ENCODE data around the gene CEP162.

CEP162 gene

DNA sequence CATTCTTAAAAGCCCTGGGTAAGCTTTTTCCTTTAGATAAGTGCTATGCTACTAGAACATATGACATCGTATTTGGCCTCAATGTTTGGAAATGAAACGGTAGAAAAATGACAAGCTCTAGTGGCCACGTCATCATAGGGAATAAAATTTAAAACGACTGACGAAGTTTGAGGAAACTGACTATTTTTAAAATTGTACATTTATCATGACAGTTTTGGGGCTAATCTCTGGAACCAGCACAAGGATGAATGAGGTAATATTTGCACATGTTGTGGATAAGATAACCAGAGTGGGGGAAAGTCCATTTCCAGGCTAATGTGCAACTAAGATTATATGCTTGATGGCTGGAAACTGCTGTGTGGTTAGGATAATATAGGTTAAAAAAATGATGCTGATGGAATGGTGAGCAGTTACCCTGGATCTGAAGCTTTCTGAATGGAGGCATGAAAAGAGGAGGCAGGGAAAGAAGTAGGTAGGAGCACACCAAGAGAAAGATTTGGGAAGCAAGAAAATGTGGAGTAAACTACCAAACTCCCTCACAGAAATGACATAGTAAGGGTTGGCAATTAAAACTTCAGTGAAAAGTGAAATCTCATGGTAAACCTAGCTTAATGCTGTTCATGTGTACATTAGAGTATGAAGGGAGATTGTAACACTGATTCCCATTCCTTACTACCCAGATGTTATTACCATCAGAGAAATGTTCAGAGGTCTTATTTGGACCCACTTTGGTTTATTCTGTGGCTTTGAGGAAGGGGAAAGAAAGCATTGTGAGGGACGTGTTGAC is 42.7 kb upstream of the CEP162 start:
- no peak for TF ChIP-seq CTCF (IDR thresholded peaks at IDR 0.05; ENCODE audit: low read depth, low read length)
- DNase-seq, result no peak
- Histone ChIP-seq H3K9me3 (no peaks in the 10 kb centered on the region), H3K36me3 (no peaks in the 10 kb centered on the region), H3K27me3 (peaks cover 28% of the 10 kb centered on the region), H3K4me1 (no peaks in the 10 kb centered on the region), H3K4me3 (ENCODE audit: low read depth, low read length) (no peak overlapping the region)

DNA sequence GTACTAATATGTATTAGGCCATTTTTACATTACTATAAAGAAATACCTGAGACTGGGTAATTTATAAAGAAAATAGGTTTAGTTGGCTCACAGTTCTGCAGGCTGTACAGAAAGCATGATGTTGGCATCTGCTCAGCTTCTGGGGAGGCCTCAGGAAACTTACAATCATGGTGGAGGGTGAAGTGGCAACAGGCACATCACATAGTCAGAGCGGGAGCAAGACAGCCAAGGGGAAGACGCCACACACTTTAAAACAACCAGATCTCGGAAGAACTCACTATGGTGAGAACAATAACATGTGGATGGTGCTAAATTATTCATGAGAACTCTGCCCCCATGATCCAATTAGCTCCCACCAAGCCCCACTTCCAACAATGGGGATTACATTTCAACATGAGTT is 41.3 kb upstream of the CEP162 start:
- Histone ChIP-seq H3K4me3 (ENCODE audit: low read depth, low read length) (no peak overlapping the region), H3K27me3 (peaks cover 22% of the 10 kb centered on the region)

GRCh38 chr6:84263557-84263956 is 36.1 kb upstream of the CEP162 start:
- no peaks in the 10 kb centered on the region for H3K36me3 ChIP-seq
- no peak for TF ChIP-seq CTCF (IDR thresholded peaks at IDR 0.05; ENCODE audit: low read depth, low read length)
- DNase-seq, result no peak
- H3K4me3 ChIP-seq (ENCODE audit: low read depth, low read length), result no peak overlapping the region
- H3K9me3 ChIP-seq, result no peaks in the 10 kb centered on the region
- H3K27me3 ChIP-seq, result peaks cover 25% of the 10 kb centered on the region
- no peaks in the 10 kb centered on the region for H3K4me1 ChIP-seq

More for the DNA sequence above, 41.3 kb upstream of the CEP162 start:
- Histone ChIP-seq H3K36me3 (no peaks in the 10 kb centered on the region), H3K4me1 (no peaks in the 10 kb centered on the region), H3K9me3 (no peaks in the 10 kb centered on the region)
- TF ChIP-seq CTCF (IDR thresholded peaks at IDR 0.05; ENCODE audit: low read depth, low read length), result no peak
- no peak for DNase-seq

DNA sequence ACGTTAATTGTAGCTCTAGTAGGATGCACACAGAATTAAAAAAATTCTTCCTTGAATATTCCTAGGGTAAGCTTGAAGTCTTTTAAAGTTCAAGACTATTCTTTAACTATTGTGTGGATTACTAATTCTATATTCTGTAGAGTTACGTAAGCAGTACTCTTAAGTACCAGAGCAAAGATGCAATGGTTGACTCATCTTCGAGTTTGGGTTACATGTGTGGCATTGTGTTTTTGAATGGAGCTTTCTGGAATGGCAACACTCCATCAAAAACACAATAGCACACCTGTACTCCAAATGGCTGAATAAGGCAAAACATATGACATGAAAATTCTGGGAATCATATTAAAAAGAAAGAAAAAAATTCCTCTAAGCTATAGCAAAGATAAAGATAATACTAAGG is 33.5 kb upstream of the CEP162 start:
- Histone ChIP-seq H3K27me3 (peaks cover 27% of the 10 kb centered on the region), H3K4me1 (no peaks in the 10 kb centered on the region), H3K36me3 (no peaks in the 10 kb centered on the region), H3K9me3 (no peaks in the 10 kb centered on the region), H3K4me3 (ENCODE audit: low read depth, low read length) (no peak overlapping the region)
- no peak for DNase-seq
- no peak for TF ChIP-seq CTCF (IDR thresholded peaks at IDR 0.05; ENCODE audit: low read depth, low read length)

GRCh38 chr6:84260196-84260595 is 32.8 kb upstream of the CEP162 start:
- H3K4me1 ChIP-seq, result no peaks in the 10 kb centered on the region
- DNase-seq, result no peak
- no peaks in the 10 kb centered on the region for H3K36me3 ChIP-seq
- no peak overlapping the region for H3K4me3 ChIP-seq (ENCODE audit: low read depth, low read length)
- H3K27me3 ChIP-seq, result peaks cover 27% of the 10 kb centered on the region
- no peaks in the 10 kb centered on the region for H3K9me3 ChIP-seq
- TF ChIP-seq CTCF (IDR thresholded peaks at IDR 0.05; ENCODE audit: low read depth, low read length), result no peak

DNA sequence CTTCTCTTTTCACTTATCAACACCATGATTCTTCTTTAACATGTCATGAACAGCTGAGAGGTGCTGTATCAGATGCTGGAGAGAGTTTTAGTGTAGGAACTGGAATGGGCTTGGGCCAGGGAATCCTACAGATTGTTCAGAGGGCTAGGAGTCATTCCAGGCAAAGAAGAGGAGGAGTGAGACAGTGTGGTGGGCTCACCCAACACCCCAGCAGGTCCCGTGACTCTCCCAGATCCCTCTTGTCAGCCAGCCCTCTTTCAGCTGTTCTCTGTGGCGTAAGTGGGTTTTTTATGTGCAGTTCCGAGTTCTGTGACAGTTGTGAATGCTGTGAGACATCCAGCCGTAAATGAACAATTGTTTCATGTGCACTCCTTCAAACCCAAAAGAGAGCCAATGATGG is 31.4 kb upstream of the CEP162 start:
- H3K9me3 ChIP-seq, result no peaks in the 10 kb centered on the region
- peaks cover 27% of the 10 kb centered on the region for H3K27me3 ChIP-seq
- no peak overlapping the region for H3K4me3 ChIP-seq (ENCODE audit: low read depth, low read length)
- TF ChIP-seq CTCF (IDR thresholded peaks at IDR 0.05; ENCODE audit: low read depth, low read length), result no peak
- DNase-seq, result no peak
- no peaks in the 10 kb centered on the region for H3K4me1 ChIP-seq
- no peaks in the 10 kb centered on the region for H3K36me3 ChIP-seq

Data from BE2C (cell line).